CD14-positive monocyte (primary cell): ENCODE results near the gene PIEZO2. TPM values are rescaled to one million over a fixed set of nuclear protein-coding genes. Genes with fewer than 3 reads are reported as not detected.

Experiments
- DNase-seq, 3 donors: peaks; one replicate each; pipeline ENCODE4 v3.0.0-alpha.2; 2011 to 2022
- H2AFZ ChIP-seq: 2 replicates; pipeline ENCODE4 v1.6.0; 2012; ENCODE audit warnings: mild to moderate bottlenecking, low read depth, low read length, inconsistent platforms; ENCODE audit not compliant: insufficient read depth, poor library complexity, severe bottlenecking
- H3K27ac ChIP-seq, 2 donors: 1 replicate in 1 of 2; 2 replicates in 1 of 2; pipeline ENCODE4 v1.5.1; 2012 to 2013; ENCODE audit warnings: low read length in 2 of 2, control low read depth in 1 of 2, inconsistent platforms in 1 of 2, low read depth in 1 of 2, mild to moderate bottlenecking in 1 of 2
- H3K27me3 ChIP-seq, 2 donors: one replicate each; pipeline versions ENCODE4 v1.6.0 to v1.6.1; 2011 to 2013; ENCODE audit warnings: low read length in 2 of 2; ENCODE audit not compliant: control insufficient read depth in 2 of 2, insufficient read depth in 2 of 2
- H3K36me3 ChIP-seq, 2 donors: replicated peaks in 1 of 2; 1 replicate in 1 of 2; 2 replicates in 1 of 2; pipeline versions ENCODE4 v1.5.1 to v1.6.1; 2012 to 2013; ENCODE audit warnings: low read length in 2 of 2, control low read depth in 1 of 2, inconsistent platforms in 1 of 2, mild to moderate bottlenecking in 1 of 2; ENCODE audit not compliant: insufficient read depth in 2 of 2, control insufficient read depth in 1 of 2
- H3K4me1 ChIP-seq, 2 donors: 1 replicate in 1 of 2; 2 replicates in 1 of 2; pipeline versions ENCODE4 v1.5.1 to v1.6.1; 2012 to 2013; ENCODE audit warnings: low read length in 2 of 2, control low read depth in 1 of 2, inconsistent platforms in 1 of 2, mild to moderate bottlenecking in 1 of 2, moderate library complexity in 1 of 2; ENCODE audit not compliant: insufficient read depth in 2 of 2, control insufficient read depth in 1 of 2
- H3K4me2 ChIP-seq: replicated peaks from 2 replicates; pipeline ENCODE3; 2012; ENCODE audit warnings: low read length, moderate library complexity, mild to moderate bottlenecking; ENCODE audit not compliant: poor library complexity, severe bottlenecking; ENCODE audit errors: extremely low read depth
- H3K4me3 ChIP-seq, 3 experiments: fragments of 200-600 bp in 1 of 3; sonication (generic) in 1 of 3; replicated peaks in 1 of 3; 1 replicate in 2 of 3; 2 replicates in 1 of 3; pipeline ENCODE4 v1.5.1; 2011 to 2013; ENCODE audit warnings: low read length in 3 of 3, mild to moderate bottlenecking in 3 of 3, control low read depth in 2 of 3, low read depth in 2 of 3, inconsistent platforms in 1 of 3, moderate library complexity in 1 of 3
- H3K79me2 ChIP-seq: 2 replicates; pipeline ENCODE4 v1.6.0; 2012; ENCODE audit warnings: mild to moderate bottlenecking, control low read depth, inconsistent platforms, low read length, moderate library complexity; ENCODE audit not compliant: insufficient read depth
- H3K9ac ChIP-seq: 2 replicates; pipeline ENCODE4 v1.6.0; 2017; ENCODE audit warnings: low read length, mild to moderate bottlenecking; ENCODE audit not compliant: insufficient read depth, poor library complexity, severe bottlenecking
- H3K9me3 ChIP-seq, 2 donors: replicated peaks in 1 of 2; 1 replicate in 1 of 2; 2 replicates in 1 of 2; pipeline versions ENCODE4 v1.5.1 to v1.6.1; 2012 to 2013; ENCODE audit warnings: low read length in 2 of 2, control low read depth in 1 of 2; ENCODE audit not compliant: control insufficient read depth in 1 of 2, insufficient read depth in 1 of 2
- H4K20me1 ChIP-seq: 2 replicates; pipeline ENCODE4 v1.6.0; 2012; ENCODE audit warnings: mild to moderate bottlenecking, low read length, control low read depth, moderate library complexity; ENCODE audit not compliant: insufficient read depth
- H3K27ac Mint-ChIP-seq, 7 donors: one replicate each; pipeline ENCODE4 v1.8.0; 2020; ENCODE audit warnings: mild to moderate bottlenecking in 7 of 7, mixed read lengths in 7 of 7, moderate library complexity in 6 of 7, inconsistent platforms in 2 of 7
- H3K27me3 Mint-ChIP-seq, 3 donors: one replicate each; pipeline ENCODE4 v1.8.0; 2021 to 2022; ENCODE audit warnings: low read depth in 3 of 3, mild to moderate bottlenecking in 3 of 3, mixed read lengths in 3 of 3, moderate library complexity in 3 of 3, inconsistent platforms in 1 of 3
- H3K36me3 Mint-ChIP-seq, 2 donors: one replicate each; pipeline ENCODE4 v1.8.0; 2020; ENCODE audit warnings: mixed read lengths in 2 of 2, inconsistent platforms in 1 of 2, mild to moderate bottlenecking in 1 of 2
- H3K4me1 Mint-ChIP-seq: one replicate; pipeline ENCODE4 v1.8.0; 2020; ENCODE audit warnings: mild to moderate bottlenecking, mixed read lengths
- H3K4me3 Mint-ChIP-seq, 2 donors: one replicate each; pipeline ENCODE4 v1.8.0; 2020; ENCODE audit warnings: mild to moderate bottlenecking in 2 of 2, mixed read lengths in 2 of 2, moderate library complexity in 1 of 2
- H3K9me3 Mint-ChIP-seq, 7 donors: one replicate each; pipeline ENCODE4 v1.8.0; 2020 to 2022; ENCODE audit warnings: mixed read lengths in 7 of 7, mild to moderate bottlenecking in 6 of 7, moderate library complexity in 6 of 7, inconsistent platforms in 2 of 7
- CTCF ChIP-seq: fragments of 200-600 bp; IDR thresholded peaks from one replicate; pipeline ENCODE4 v1.8.0; 2022; ENCODE audit warnings: antibody characterized with exemption, mild to moderate bottlenecking
- WGBS: methylation state at CpG from one replicate; pipeline ENCODE4 v1.1.5; 2013; ENCODE audit warnings: missing lambda C conversion rate; ENCODE audit not compliant: insufficient coverage; 5-methylcytosine and 5-hydroxymethylcytosine counted together
- intact Hi-C, 2 donors: fragments of 100-400 bp; cut with micrococcal nuclease; formaldehyde crosslinking; loops; one replicate each; pipeline versions ENCODE4 v1.15.0 to v1.15.1; 2023
- polyA plus RNA-seq, 3 donors: library from polyadenylated mRNA; depleted of rRNA in 1 of 3; unstranded in 2 of 3; stranded (reverse) in 1 of 3; fragments of 300-500 nt in 2 of 3; fragments of >200 nt in 1 of 3; fragmentation: Illumina TruSeq in 2 of 3; gene quantifications; 1 replicate in 2 of 3; 2 replicates in 1 of 3; pipeline ENCODE4 v1.2.3, GENCODE V29; 2012 to 2021

PIEZO2 gene
- polyA plus RNA-seq, 3 donors = not detected

GRCh38 chr18:10872304-10872703 lies 277.1 kb downstream of the PIEZO2 start:
- Mint-ChIP-seq H3K4me1 (no peaks in the 10 kb centered on the region), H3K27me3 (peaks cover 0 to 2% (median 2%) of the 10 kb centered on the region in 3 donors), H3K9me3 (peaks cover 0 to 2% (median 0%) of the 10 kb centered on the region in 7 donors), H3K27ac (peak overlapping the region in 1 of 7 donors; percentile 58), H3K36me3 (no peaks in the 10 kb centered on the region), H3K4me3 (no peak overlapping the region)
- WGBS = 88% methylated on average over 1 of the region's 5 CpGs
- no peak overlapping the region for H3K4me2 ChIP-seq
- H3K4me1 ChIP-seq = no peaks in the 10 kb centered on the region
- H3K4me3 ChIP-seq = no peak overlapping the region
- TF ChIP-seq CTCF = no peak
- H4K20me1 ChIP-seq = no peaks in the 10 kb centered on the region
- intact Hi-C loops = no loop called here
- no peak for DNase-seq
- no peaks in the 10 kb centered on the region for H3K27me3 ChIP-seq
- H3K27ac ChIP-seq = no peak overlapping the region
- no peak overlapping the region for H2AFZ ChIP-seq
- no peaks in the 10 kb centered on the region for H3K36me3 ChIP-seq
- no peak overlapping the region for H3K9ac ChIP-seq
- no peaks in the 10 kb centered on the region for H3K79me2 ChIP-seq
- H3K9me3 ChIP-seq = no peaks in the 10 kb centered on the region

- Histone ChIP-seq H3K79me2 (no peaks in the 10 kb centered on the region), H3K27me3 (no peaks in the 10 kb centered on the region), H3K4me1 (no peaks in the 10 kb centered on the region), H3K9me3 (peaks cover 0 to 6% of the 10 kb centered on the region in 2 donors), H3K36me3 (no peaks in the 10 kb centered on the region), H3K9ac (no peak overlapping the region), H3K27ac (no peak overlapping the region), H3K4me2 (no peak overlapping the region), H2AFZ (no peak overlapping the region), H3K4me3 (no peak overlapping the region), H4K20me1 (no peaks in the 10 kb centered on the region)
- Mint-ChIP-seq H3K36me3 (no peaks in the 10 kb centered on the region), H3K27ac (no peak overlapping the region), H3K4me3 (no peak overlapping the region), H3K4me1 (no peaks in the 10 kb centered on the region), H3K27me3 (peaks cover 0 to 2% (median 0%) of the 10 kb centered on the region in 3 donors), H3K9me3 (peaks cover 3 to 9% (median 5%) of the 10 kb centered on the region in 7 donors)
- intact Hi-C loops = no loop called here
- WGBS = 100% methylated on average over 3 of the region's 5 CpGs
- TF ChIP-seq CTCF = no peak
- DNase-seq = no peak
These were observed 284.6 kb downstream of the PIEZO2 start for GRCh38 chr18:10864722-10865121.
